H1 (cell line): ENCODE results near the gene MYO16. TPM values are rescaled to one million over a fixed set of nuclear protein-coding genes. Genes with fewer than 3 reads are reported as not detected.

Experiments used
- CHD7 ChIP-seq: fragments of 300-600 bp; sonication (generic); IDR thresholded peaks from 2 replicates; pipeline ENCODE4 v1.7.1; 2012; ENCODE audit warnings: low read length, moderate library complexity, mild to moderate bottlenecking, inconsistent platforms; ENCODE audit not compliant: insufficient replicate concordance
- KDM1A ChIP-seq: fragments of 200-600, 300-600 bp; sonication (generic); IDR thresholded peaks from 2 replicates; pipeline ENCODE4 v1.7.1; 2016; ENCODE audit warnings: mild to moderate bottlenecking, low read length, borderline replicate concordance
- MAX ChIP-seq: IDR thresholded peaks from 2 replicates; pipeline ENCODE4 v1.6.1; 2012; ENCODE audit warnings: inconsistent platforms
- polyA plus RNA-seq, 7 experiments: library from polyadenylated mRNA; depleted of rRNA in 3 of 7; stranded (reverse) in 5 of 7; unstranded in 2 of 7; fragments of >200 nt in 5 of 7; fragments of 200-250 nt in 2 of 7; gene quantifications; 1 replicate in 5 of 7; 2 replicates in 1 of 7; 4 replicates in 1 of 7; pipeline versions ENCODE4 v1.2.1 to v1.2.3, GENCODE V29; 2011 to 2013; ENCODE audit warnings: missing spikeins in 2 of 7, mixed read lengths in 2 of 7
- total RNA-seq: library from RNA; stranded (reverse); fragmentation: NEBNext Ultra II Directional; extraction: Animal tissue kit (Norgen Biotek cat#: 25700); gene quantifications from 2 replicates; pipeline ENCODE4 v1.2.1, GENCODE V29; 2021

The MYO16 gene
- total and polyA plus RNA-seq, 2 of the 8 experiments (the other 6 are each of a cell fraction or from before 2014, with no cell fraction given): 0.02 to 0.22 TPM

GRCh38 chr13:109072505-109072904, 443.1 kb downstream of the MYO16 start (continued):
- TF ChIP-seq MAX (no peak), CHD7 (no peak), KDM1A (no peak)
